Measurements from ENCODE around the gene PDE4D. TPM values are rescaled to one million over a fixed set of nuclear protein-coding genes. Genes with fewer than 3 reads are reported as not detected.
A peak's percentile ranks its signal among the peaks of the same experiment; 100 is the strongest.

PDE4D gene
- total and polyA plus RNA-seq, 4 donors, result 12.8 to 167 (median 44.5) TPM

DNA sequence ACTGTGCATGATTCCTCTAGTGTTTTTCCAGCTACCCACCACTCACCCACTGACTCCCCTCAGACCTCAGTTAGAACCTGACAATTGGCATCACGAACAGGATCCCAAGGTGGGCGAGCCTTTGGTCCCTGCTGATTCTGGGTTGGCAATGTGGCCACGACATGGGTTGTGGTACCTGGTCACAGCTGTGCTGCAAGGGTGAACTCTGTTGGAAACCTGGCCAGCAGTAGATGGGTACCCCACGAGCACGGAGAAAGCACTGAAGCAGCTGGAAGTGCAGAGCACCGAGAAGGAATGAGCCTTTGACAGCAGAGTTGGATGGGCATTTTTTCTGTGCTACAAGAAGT is 180.1 kb downstream of the PDE4D start:
- Histone ChIP-seq H3K4me3 (no peak overlapping the region), H3K36me3 (ENCODE audit: control insufficient read depth in 4 of 4, insufficient read depth in 4 of 4, low read length in 4 of 4) (peaks cover 0 to 6% (median 1%) of the 10 kb centered on the region in 4 donors), H3K9me3 (ENCODE audit: control insufficient read depth in 4 of 4, insufficient read depth in 3 of 4, low read length in 3 of 4) (peaks cover 0 to 11% (median 2%) of the 10 kb centered on the region in 4 donors), H3K9ac (ENCODE audit: insufficient read depth in 1 of 2, low read length in 2 of 2) (no peak overlapping the region), H3K27me3 (ENCODE audit: control insufficient read depth in 3 of 3, insufficient read depth in 3 of 3, low read length in 2 of 3) (no peaks in the 10 kb centered on the region), H3K4me1 (ENCODE audit: control insufficient read depth in 5 of 5, insufficient read depth in 5 of 5, low read length in 5 of 5) (peaks cover 0 to 32% (median 5%) of the 10 kb centered on the region in 5 donors), H3K27ac (ENCODE audit: low read depth in 1 of 2, low read length in 1 of 2) (no peak overlapping the region)
- WGBS, 2 donors, result 96 to 97% methylated on average over 6 of the region's 6 CpGs
- ATAC-seq (ENCODE audit: insufficient read depth, low FRiP score), result no peak
- no peak for DNase-seq
- TF ChIP-seq, protein P1, sequence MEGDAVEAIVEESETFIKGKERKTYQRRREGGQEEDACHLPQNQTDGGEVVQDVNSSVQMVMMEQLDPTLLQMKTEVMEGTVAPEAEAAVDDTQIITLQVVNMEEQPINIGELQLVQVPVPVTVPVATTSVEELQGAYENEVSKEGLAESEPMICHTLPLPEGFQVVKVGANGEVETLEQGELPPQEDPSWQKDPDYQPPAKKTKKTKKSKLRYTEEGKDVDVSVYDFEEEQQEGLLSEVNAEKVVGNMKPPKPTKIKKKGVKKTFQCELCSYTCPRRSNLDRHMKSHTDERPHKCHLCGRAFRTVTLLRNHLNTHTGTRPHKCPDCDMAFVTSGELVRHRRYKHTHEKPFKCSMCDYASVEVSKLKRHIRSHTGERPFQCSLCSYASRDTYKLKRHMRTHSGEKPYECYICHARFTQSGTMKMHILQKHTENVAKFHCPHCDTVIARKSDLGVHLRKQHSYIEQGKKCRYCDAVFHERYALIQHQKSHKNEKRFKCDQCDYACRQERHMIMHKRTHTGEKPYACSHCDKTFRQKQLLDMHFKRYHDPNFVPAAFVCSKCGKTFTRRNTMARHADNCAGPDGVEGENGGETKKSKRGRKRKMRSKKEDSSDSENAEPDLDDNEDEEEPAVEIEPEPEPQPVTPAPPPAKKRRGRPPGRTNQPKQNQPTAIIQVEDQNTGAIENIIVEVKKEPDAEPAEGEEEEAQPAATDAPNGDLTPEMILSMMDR (IDR thresholded peaks at IDR 0.05; ENCODE audit: control extremely low read depth, extremely low read depth), result no peak

DNA sequence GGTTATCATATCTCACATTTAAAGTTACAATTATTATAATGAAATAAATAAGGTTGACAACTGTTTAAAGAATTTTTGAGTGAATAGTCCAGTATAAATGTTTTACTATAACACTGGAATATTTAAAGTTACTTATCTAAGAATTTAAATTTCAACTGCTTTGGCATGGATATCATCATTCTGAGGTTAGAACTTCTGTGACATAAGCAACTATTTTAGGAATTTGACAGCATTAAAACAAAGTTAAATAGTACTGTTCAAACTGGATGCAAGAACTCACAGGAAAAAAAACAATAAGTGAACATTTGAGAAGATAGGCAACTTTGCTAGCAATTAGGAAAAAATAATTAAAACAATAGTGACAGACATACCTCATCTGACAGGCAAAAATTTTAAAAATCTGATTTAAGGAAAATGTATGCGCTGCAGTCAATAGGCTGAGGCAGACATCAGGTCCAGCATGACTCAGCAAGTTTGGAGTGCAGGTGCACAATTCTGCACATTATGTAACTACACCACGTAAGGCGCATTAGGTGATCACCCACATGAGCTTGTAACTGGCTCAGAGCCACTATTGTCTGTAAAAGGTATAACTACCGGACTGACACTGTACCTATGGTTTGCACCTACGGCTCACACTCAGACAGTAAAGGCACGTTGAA is 180.6 kb downstream of the PDE4D start:
- 91 to 96% methylated on average over 6 of the region's 6 CpGs for WGBS, 2 donors
- H3K36me3 ChIP-seq (ENCODE audit: control insufficient read depth in 4 of 4, insufficient read depth in 4 of 4, low read length in 4 of 4), result peaks cover 0 to 6% (median 1%) of the 10 kb centered on the region in 4 donors
- H3K27me3 ChIP-seq (ENCODE audit: control insufficient read depth in 3 of 3, insufficient read depth in 3 of 3, low read length in 2 of 3), result no peaks in the 10 kb centered on the region
- no peak overlapping the region for H3K27ac ChIP-seq (ENCODE audit: low read depth in 1 of 2, low read length in 1 of 2)
- H3K9me3 ChIP-seq (ENCODE audit: control insufficient read depth in 4 of 4, insufficient read depth in 3 of 4, low read length in 3 of 4), result peaks cover 0 to 11% (median 2%) of the 10 kb centered on the region in 4 donors
- no peak for ATAC-seq (ENCODE audit: insufficient read depth, low FRiP score)
- H3K4me1 ChIP-seq (ENCODE audit: control insufficient read depth in 5 of 5, insufficient read depth in 5 of 5, low read length in 5 of 5), result peaks cover 0 to 35% (median 5%) of the 10 kb centered on the region in 5 donors
- DNase-seq, result peak in 1 of 3 donors; percentile 38
- H3K4me3 ChIP-seq, result no peak overlapping the region
- H3K9ac ChIP-seq (ENCODE audit: insufficient read depth in 1 of 2, low read length in 2 of 2), result no peak overlapping the region
- TF ChIP-seq, protein P1 (IDR thresholded peaks at IDR 0.05; ENCODE audit: control extremely low read depth, extremely low read depth), result no peak

DNA sequence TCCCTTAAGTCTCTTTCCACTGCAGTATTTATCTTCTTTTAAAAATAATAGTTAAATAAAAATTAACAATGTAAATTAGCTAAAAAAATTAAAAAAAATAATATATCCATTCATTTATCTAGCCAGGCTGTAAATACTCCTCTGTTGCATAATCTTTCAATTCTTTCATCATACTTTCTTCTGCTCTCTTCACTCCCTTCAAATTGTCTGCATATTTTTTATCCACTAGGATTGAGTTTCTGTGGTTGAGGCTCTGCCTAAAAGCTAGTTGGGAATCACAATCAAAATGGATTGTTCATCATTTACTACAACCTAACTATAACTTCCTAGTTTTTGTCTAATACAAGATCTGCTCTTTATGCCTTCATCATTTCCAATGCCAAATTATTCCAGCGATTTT is 182.2 kb downstream of the PDE4D start:
- Histone ChIP-seq H3K9me3 (ENCODE audit: control insufficient read depth in 4 of 4, insufficient read depth in 3 of 4, low read length in 3 of 4) (peaks cover 0 to 11% (median 2%) of the 10 kb centered on the region in 4 donors), H3K27ac (ENCODE audit: low read depth in 1 of 2, low read length in 1 of 2) (no peak overlapping the region), H3K9ac (ENCODE audit: insufficient read depth in 1 of 2, low read length in 2 of 2) (no peak overlapping the region), H3K36me3 (ENCODE audit: control insufficient read depth in 4 of 4, insufficient read depth in 4 of 4, low read length in 4 of 4) (peaks cover 0 to 5% (median 1%) of the 10 kb centered on the region in 4 donors), H3K4me3 (no peak overlapping the region), H3K4me1 (ENCODE audit: control insufficient read depth in 5 of 5, insufficient read depth in 5 of 5, low read length in 5 of 5) (peaks cover 0 to 36% (median 5%) of the 10 kb centered on the region in 5 donors), H3K27me3 (ENCODE audit: control insufficient read depth in 3 of 3, insufficient read depth in 3 of 3, low read length in 2 of 3) (no peaks in the 10 kb centered on the region)
- TF ChIP-seq, protein P1 (IDR thresholded peaks at IDR 0.05; ENCODE audit: control extremely low read depth, extremely low read depth), result no peak
- DNase-seq, result peak in 2 of 3 donors; percentile 44 to 63
- no peak for ATAC-seq (ENCODE audit: insufficient read depth, low FRiP score)
- 63 to 75% methylated on average over 1 of the region's 1 CpG for WGBS, 2 donors

Measured in lung (tissue), 12 donors.